HG02798 (cell line): ENCODE data around the gene SP9.
"Not testable (repeated sequence)": the region's sequence is repeated elsewhere in the genome, so short reads cannot be mapped to it uniquely, and the experiment has no call there.

ENCODE experiments used
- ATAC-seq: cut with Tn5 transposase; IDR thresholded peaks from one replicate; pipeline ENCODE4 v1.9.1; 2021; ENCODE audit warnings: mild to moderate bottlenecking; ENCODE audit not compliant: unreplicated experiment, poor library complexity

The SP9 gene

GRCh38 chr2:174343623-174344455 lies 9.1 kb downstream of the SP9 start:
- ATAC-seq = no peak

DNA sequence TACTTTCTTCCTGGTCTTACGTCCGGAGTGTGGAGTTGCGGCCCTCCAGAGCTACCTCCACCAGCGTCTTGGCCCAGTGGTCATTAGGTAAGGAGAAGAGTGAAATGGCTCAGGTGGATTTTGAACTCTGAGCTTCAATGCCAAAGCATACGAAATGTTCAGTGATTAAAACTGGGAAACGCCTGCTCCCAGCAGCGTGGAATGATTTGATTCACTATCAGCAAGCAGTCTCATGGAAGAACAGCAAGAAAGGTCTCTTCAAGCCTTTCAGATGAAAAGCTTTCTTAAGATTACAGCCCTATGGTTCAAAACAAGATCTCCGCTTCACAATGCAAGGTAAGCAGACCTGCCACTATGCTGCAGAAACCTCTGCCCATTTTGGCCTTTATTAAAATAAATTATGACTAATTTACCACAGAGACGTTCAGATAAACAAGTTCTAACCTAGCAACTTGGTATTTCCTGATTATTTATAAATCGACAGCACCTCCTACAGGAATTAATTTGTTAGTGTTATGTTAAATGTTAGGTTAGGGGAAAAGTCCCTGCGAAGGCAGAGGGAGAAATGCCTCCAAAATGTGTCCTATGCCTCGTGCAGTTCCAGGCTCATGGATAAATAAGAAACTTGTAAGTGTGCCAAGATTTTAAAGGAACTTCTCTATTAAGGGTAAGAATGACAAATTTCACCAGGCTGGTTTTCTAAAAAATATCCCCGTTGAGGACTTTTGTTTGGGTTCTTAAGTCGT lies 10.1 kb downstream of the SP9 start:
- ATAC-seq = no peak

GRCh38 chr2:174350018-174350417 lies 15.3 kb downstream of the SP9 start:
- ATAC-seq = no peak

DNA sequence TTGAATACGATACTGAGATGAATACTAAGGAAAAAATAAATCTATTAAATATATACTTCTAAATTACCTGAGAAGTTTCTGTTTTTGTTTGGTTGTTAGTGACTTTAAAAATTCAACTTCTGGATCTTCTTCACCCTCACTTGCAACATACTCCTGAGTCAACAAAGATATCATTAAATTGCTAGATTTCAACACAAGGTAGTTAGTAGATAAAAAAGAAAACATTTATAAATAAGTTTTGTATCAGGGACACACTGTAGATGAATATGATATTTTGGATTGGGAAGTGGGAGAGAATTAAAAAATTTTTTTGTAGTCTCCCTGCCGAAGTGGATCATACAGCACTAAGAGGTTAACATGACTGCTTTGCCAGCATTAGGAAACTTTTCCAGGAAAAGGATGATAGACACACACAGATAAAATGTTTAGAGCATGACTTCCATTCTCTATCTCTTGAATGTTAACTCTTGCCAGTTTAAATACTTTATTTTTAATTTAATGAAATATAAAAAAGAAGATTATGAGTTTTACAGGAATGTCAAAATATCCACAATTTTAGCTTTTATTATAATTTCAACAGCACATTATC lies 15.9 kb downstream of the SP9 start:
- ATAC-seq = no peak

DNA sequence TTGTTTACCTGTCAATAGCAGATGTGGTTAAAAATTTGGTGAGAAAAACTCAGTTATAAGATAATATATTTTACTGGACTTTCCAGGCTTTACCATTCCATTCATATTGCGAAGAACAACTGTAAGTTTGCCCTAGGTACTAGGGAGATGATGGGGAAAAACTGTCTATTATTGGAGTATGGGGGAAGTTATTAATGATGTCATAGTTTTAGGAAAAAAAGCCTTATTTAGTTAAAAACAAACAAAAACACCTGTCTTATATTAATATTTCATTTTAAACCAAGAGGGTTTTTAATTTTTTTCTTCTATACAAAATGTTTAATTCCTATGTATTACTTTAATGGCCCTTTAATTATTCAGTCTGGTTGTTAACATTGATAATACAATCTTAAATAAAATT lies 18.2 kb downstream of the SP9 start:
- ATAC-seq = no peak

DNA sequence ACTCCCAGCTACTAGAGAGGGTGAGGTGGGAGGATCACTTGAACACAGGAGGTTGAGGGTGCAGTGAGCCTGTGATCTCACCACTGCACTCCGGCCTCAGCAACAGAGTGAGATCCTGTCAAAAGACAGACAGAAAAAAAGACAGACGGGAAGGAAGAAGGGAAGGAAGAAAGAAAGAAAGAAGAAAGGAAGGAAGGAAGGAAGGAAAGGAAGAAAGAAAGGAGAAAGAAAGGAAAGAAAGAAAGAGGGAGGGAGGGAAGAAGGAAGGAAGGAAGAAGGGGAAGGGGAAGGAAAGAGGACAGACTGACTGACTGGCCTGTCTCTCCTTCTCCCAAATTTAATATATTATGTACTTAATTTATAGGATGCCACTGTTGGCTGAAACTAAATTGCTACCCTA lies 21.6 kb downstream of the SP9 start:
- no peak for ATAC-seq

DNA sequence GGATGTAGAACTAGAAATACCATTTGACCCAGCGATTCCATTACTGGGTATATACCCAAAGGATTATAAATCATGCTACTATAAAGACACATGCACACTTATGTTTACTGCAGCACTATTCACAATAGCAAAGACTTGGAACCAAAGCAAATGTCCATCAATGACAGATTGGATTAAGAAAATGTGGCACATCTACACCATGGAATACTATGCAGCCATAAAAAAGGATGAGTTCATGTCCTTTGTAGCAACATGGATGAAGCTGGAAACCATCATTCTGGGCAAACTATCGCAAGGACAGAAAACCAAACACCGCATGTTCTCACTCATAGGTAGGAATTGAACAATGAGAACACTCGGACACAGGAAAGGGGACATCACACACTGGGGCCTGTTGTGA lies 24.9 kb downstream of the SP9 start:
- ATAC-seq = not testable (repeated sequence)

- ATAC-seq = no peak
Observed at GRCh38 chr2:174362949-174363348, 28.2 kb downstream of the SP9 start.

DNA sequence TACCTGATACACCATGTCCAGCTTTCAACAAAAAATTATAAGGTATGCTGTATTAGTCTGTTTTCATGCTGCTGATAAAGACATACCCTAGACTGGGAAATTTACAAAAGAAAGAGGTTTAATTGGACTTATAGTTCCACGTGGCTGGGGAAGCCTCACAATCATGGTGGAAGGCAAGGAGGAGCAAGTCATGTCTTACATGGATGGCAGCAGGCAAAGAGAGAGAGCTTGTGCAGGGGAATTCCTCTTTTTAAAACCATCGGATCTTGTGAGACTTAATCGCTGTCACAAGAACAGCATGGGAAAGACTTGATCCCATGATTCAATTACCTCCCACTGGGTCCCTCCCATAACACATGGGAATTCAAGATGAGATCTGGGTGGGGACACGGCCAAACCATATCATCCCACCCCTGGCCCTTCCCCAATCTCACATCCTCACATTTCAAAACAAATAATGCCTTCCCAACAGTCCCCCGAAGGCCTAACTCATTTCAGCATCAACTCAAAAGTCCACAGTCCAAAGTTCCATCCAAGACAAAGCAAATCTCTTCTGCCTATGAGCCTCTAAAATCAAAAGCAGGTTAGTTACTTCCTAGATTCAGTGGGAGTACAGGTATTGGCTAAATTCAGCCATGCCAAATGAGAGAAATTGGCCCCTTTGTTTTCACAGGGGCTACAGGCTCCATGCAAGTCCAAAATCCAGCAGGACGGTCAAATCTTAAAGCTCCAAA lies 28.9 kb downstream of the SP9 start:
- ATAC-seq = not testable (repeated sequence)

GRCh38 chr2:174364628-174365027 lies 29.9 kb downstream of the SP9 start:
- no peak for ATAC-seq

GRCh38 chr2:174365571-174365970 lies 30.8 kb downstream of the SP9 start:
- ATAC-seq = no peak

GRCh38 chr2:174368691-174369090 lies 33.9 kb downstream of the SP9 start:
- no peak for ATAC-seq

DNA sequence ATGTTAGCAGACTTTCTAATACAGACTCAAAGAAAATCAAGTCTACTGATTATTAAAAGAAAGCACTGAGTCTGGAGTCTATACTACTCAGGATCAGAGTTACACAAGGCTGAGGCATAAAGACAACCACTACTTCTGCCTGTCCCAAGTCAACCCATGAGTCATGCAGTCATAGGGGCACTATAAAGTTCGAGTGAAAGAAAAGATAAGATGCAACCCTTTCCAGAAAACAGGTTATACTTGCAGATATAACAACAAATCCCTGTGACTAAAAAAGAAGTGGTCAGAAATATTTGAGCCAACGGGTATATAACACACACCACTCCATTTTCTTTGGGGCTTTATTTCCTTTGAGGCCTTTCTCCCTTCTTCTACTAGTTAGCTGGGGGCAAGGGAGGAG lies 42.2 kb downstream of the SP9 start:
- no peak for ATAC-seq

- ATAC-seq = no peak
Observed at GRCh38 chr2:174383796-174384195, 49.0 kb downstream of the SP9 start.

GRCh38 chr2:174385201-174385600 lies 50.4 kb downstream of the SP9 start:
- ATAC-seq = no peak
